SU-DHL-6 (cell line): Measurements from ENCODE around the gene MFN2.

ENCODE experiments used
- H2AFZ ChIP-seq: fragments of 200-600 bp; sonication (generic); 2 replicates; pipeline ENCODE4 v1.6.1; 2014; ENCODE audit warnings: low read depth, mild to moderate bottlenecking, moderate library complexity, mixed read lengths, antibody characterized with exemption, low read length; ENCODE audit not compliant: severe bottlenecking
- H3F3A ChIP-seq: fragments of 200-600 bp; shearing (Covaris generic); 2 replicates; pipeline ENCODE4 v1.6.0; 2016; ENCODE audit warnings: antibody characterized with exemption, mild to moderate bottlenecking; ENCODE audit not compliant: insufficient read depth
- H3K27ac ChIP-seq: fragments of 200-600 bp; sonication (generic); 2 replicates; pipeline ENCODE4 v1.5.1; 2016; ENCODE audit warnings: low read depth, mild to moderate bottlenecking, low read length, moderate library complexity, mixed read lengths
- H3K27me3 ChIP-seq: fragments of 200-600 bp; sonication (generic), shearing (Covaris generic); 2 replicates; pipeline ENCODE4 v1.6.0; 2014; ENCODE audit warnings: mild to moderate bottlenecking, low read length
- H3K36me3 ChIP-seq: fragments of 200-600 bp; sonication (generic); 2 replicates; pipeline ENCODE4 v1.6.1; 2014; ENCODE audit warnings: mild to moderate bottlenecking, low read length, mixed read lengths
- H3K4me2 ChIP-seq: fragments of 300-600, 200-600 bp; shearing (Covaris generic), sonication (generic); 2 replicates; pipeline ENCODE4 v1.6.0; 2014; ENCODE audit warnings: low read length, low read depth, mild to moderate bottlenecking; ENCODE audit not compliant: poor library complexity, severe bottlenecking
- H3K4me3 ChIP-seq: fragments of 200-600 bp; sonication (generic); 2 replicates; pipeline ENCODE4 v1.5.1; 2014; ENCODE audit warnings: antibody characterized with exemption, low read length, mild to moderate bottlenecking, mixed read lengths; ENCODE audit not compliant: insufficient read depth, poor library complexity, severe bottlenecking
- H3K79me2 ChIP-seq: fragments of 200-600 bp; sonication (generic); 2 replicates; pipeline ENCODE4 v1.6.1; 2014; ENCODE audit warnings: mild to moderate bottlenecking, low read length, moderate library complexity; ENCODE audit not compliant: insufficient read depth
- H3K9ac ChIP-seq: fragments of 200-600 bp; sonication (generic); 2 replicates; pipeline ENCODE4 v1.7.0; 2014; ENCODE audit warnings: mild to moderate bottlenecking, low read length
- H3K9me2 ChIP-seq: fragments of 200-600 bp; sonication (generic); replicated peaks from 2 replicates; pipeline ENCODE4 v1.6.1; 2014; ENCODE audit warnings: low read length; ENCODE audit not compliant: insufficient read depth
- H3K9me3 ChIP-seq: fragments of 200-600 bp; sonication (generic); 2 replicates; pipeline ENCODE4 v1.6.1; 2014; ENCODE audit warnings: low read length, mixed read lengths; ENCODE audit not compliant: insufficient read depth
- H4K20me1 ChIP-seq: fragments of 200-600 bp; sonication (generic); 2 replicates; pipeline ENCODE4 v1.6.1; 2014; ENCODE audit warnings: low read depth, mild to moderate bottlenecking, antibody characterized with exemption, low read length, moderate library complexity, mixed read lengths
- EZH2phosphoT487 ChIP-seq: fragments of 200-600 bp; sonication (generic), shearing (Covaris generic); conservative IDR thresholded peaks from 2 replicates; pipeline ENCODE4 v1.6.1; 2018; ENCODE audit warnings: mild to moderate bottlenecking, antibody characterized with exemption, low read length, moderate library complexity, mixed read lengths
- TF ChIP-seq, protein P1 (sequence below): fragments of 200-600 bp; sonication (generic); IDR thresholded peaks from one replicate; pipeline ENCODE4 v1.5.1; 2017; ENCODE audit warnings: antibody characterized with exemption, mild to moderate bottlenecking, low read length, moderate library complexity; ENCODE audit not compliant: insufficient read depth, poor library complexity, severe bottlenecking

Gene MFN2

DNA sequence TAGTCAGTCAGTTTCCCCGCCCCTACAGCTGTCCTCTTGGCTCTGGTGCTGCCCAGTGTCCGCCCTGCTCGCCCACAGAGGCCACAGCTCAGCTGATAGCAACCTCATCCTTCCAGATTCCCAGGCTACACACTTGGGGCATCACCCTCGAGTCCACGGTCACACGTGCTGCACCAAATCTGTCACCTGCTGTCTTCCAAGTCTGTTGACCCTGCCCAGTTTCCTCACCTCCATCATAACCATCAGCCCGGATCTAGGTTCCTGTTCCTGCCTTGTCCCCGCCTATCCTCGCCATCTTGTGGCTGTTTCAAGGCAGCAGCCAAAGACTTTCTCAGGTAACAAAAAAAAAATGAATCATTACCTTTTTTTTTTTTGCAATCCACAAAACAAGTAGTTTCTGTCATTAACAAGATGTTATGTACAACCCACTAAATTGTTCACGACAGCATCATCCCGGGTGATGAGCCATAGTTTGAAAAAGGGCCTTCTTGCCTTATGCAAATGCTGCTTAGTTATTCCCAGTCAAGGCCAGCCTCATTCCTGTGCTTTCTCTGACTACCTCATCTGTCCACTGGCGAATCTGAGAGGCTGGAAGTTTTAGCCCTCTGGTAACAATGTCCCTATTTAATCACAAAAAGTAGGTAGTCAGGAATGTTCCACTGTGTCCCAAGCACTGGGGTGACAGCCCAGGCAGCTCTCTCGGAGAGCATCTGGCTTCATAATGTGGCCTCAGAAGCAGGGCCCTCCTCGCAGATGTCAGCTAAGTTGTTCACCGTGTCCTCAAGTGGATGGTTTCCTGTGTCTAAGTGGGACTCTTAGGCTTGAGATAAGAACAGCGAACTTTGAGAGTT lies 34.1 kb downstream of the MFN2 start:
- no peak overlapping the region for H3K27ac ChIP-seq
- no peak for TF ChIP-seq EZH2phosphoT487
- TF ChIP-seq, protein P1, sequence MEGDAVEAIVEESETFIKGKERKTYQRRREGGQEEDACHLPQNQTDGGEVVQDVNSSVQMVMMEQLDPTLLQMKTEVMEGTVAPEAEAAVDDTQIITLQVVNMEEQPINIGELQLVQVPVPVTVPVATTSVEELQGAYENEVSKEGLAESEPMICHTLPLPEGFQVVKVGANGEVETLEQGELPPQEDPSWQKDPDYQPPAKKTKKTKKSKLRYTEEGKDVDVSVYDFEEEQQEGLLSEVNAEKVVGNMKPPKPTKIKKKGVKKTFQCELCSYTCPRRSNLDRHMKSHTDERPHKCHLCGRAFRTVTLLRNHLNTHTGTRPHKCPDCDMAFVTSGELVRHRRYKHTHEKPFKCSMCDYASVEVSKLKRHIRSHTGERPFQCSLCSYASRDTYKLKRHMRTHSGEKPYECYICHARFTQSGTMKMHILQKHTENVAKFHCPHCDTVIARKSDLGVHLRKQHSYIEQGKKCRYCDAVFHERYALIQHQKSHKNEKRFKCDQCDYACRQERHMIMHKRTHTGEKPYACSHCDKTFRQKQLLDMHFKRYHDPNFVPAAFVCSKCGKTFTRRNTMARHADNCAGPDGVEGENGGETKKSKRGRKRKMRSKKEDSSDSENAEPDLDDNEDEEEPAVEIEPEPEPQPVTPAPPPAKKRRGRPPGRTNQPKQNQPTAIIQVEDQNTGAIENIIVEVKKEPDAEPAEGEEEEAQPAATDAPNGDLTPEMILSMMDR = no peak
- H3K36me3 ChIP-seq = no peaks in the 10 kb centered on the region
- H4K20me1 ChIP-seq = no peaks in the 10 kb centered on the region
- no peak overlapping the region for H2AFZ ChIP-seq
- no peak overlapping the region for H3K9ac ChIP-seq
- H3K4me2 ChIP-seq = no peak overlapping the region
- H3K9me3 ChIP-seq = no peaks in the 10 kb centered on the region
- no peaks in the 10 kb centered on the region; the same call in 1 of the 2 replicates for H3K79me2 ChIP-seq
- H3F3A ChIP-seq = peaks cover 9% of the 10 kb centered on the region
- H3K27me3 ChIP-seq = no peaks in the 10 kb centered on the region
- H3K9me2 ChIP-seq = no peaks in the 10 kb centered on the region
- H3K4me3 ChIP-seq = no peak overlapping the region

DNA sequence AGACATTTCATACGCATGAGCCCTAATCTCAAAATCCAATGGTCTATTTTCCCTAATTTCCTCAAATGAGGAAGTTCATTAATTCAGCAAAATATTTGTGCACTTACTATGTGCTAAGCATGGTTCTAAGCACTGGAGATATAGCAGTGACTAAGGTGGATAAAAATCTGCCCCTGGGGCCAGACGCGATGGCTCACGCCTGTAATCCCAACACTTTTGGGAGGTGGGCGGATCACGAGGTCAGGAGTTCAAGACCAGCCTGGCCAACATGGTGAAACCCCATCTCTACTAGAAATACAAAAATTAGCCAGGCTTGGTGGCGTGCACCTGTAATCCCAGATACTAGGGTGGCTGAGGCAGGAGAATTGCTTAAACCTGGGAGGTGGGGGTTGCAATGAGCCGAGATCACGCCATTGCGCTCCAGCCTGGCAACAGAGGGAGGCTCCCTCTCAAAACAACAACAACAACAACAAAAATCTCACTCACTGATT lies 34.8 kb downstream of the MFN2 start:
- Histone ChIP-seq H3F3A (peaks cover 9% of the 10 kb centered on the region), H3K9ac (no peak overlapping the region), H3K4me2 (no peak overlapping the region), H3K9me2 (no peaks in the 10 kb centered on the region), H3K9me3 (no peaks in the 10 kb centered on the region), H2AFZ (no peak overlapping the region), H3K27me3 (no peaks in the 10 kb centered on the region), H3K79me2 (peaks cover 6% of the 10 kb centered on the region; the same call in 1 of the 2 replicates), H3K4me3 (no peak overlapping the region), H3K36me3 (no peaks in the 10 kb centered on the region), H3K27ac (no peak overlapping the region), H4K20me1 (no peaks in the 10 kb centered on the region)
- TF ChIP-seq, protein P1 = no peak
- no peak for TF ChIP-seq EZH2phosphoT487

DNA sequence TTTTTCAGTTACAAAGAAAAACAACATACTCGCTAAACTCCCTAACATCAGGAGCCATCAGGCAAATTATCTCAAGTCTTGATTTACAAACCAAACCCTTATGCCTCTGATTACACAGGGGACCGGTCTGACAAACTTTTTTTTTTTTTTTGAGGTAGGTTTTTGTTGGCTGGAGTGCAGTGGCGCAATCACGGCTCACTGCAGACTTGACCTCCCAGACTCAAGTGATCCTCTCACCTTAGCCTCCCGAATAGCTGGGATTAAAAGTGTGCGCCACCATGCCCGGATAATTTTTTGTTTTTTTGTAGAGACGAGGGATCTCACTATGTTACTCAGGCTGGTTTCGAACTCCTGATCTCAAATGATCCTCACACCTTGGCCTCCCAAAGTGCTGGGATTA lies 35.3 kb downstream of the MFN2 start:
- Histone ChIP-seq H3K4me3 (no peak overlapping the region), H3K9ac (no peak overlapping the region), H3K9me3 (no peaks in the 10 kb centered on the region), H3K9me2 (no peaks in the 10 kb centered on the region), H3K27me3 (no peaks in the 10 kb centered on the region), H3K4me2 (no peak overlapping the region), H3K79me2 (peaks cover 8% of the 10 kb centered on the region; the same call in 1 of the 2 replicates), H3K36me3 (no peaks in the 10 kb centered on the region), H4K20me1 (no peaks in the 10 kb centered on the region), H2AFZ (no peak overlapping the region), H3F3A (peaks cover 9% of the 10 kb centered on the region), H3K27ac (no peak overlapping the region)
- TF ChIP-seq EZH2phosphoT487 = no peak
- TF ChIP-seq, protein P1 = no peak
